HG03066 (cell line): ENCODE results near the gene AKAP1.

Source experiments
- ATAC-seq: cut with Tn5 transposase; IDR thresholded peaks from one replicate; pipeline ENCODE4 v1.9.1; 2021; ENCODE audit warnings: low read depth; ENCODE audit not compliant: unreplicated experiment

AKAP1 gene

GRCh38 chr17:57154921-57155320 is 69.9 kb downstream of the AKAP1 start:
- no peak for ATAC-seq

GRCh38 chr17:57158325-57158724 is 73.3 kb downstream of the AKAP1 start:
- no peak for ATAC-seq

GRCh38 chr17:57158795-57159194 is 73.7 kb downstream of the AKAP1 start:
- ATAC-seq = no peak

- ATAC-seq = no peak
These were observed 75.6 kb downstream of the AKAP1 start for GRCh38 chr17:57160624-57161023.

- ATAC-seq = no peak
These were observed 79.8 kb downstream of the AKAP1 start for GRCh38 chr17:57164814-57165213.

GRCh38 chr17:57165754-57166153 is 80.7 kb downstream of the AKAP1 start:
- no peak for ATAC-seq

GRCh38 chr17:57166803-57167202 is 81.8 kb downstream of the AKAP1 start:
- ATAC-seq = no peak

GRCh38 chr17:57168695-57169094 is 83.6 kb downstream of the AKAP1 start:
- ATAC-seq = no peak

- no peak for ATAC-seq
These were observed 85.8 kb downstream of the AKAP1 start for GRCh38 chr17:57170866-57171265.
